ENCODE data around the gene CD37.

CD37 gene

GRCh38 chr19:49344505-49345423 lies 9.6 kb downstream of the CD37 start:
- in situ Hi-C loops (cut with MboI; ENCODE audit: low sequenced_read_pairs): no loop called here

- in situ Hi-C loops (cut with MboI; ENCODE audit: low sequenced_read_pairs): no loop called here
Observed at GRCh38 chr19:49347191-49347590, 12.0 kb downstream of the CD37 start.

GRCh38 chr19:49347835-49348234 lies 12.6 kb downstream of the CD37 start:
- in situ Hi-C loops (cut with MboI; ENCODE audit: low sequenced_read_pairs): no loop called here

- in situ Hi-C loops (cut with MboI; ENCODE audit: low sequenced_read_pairs): no loop called here
Observed at GRCh38 chr19:49348305-49349189, 13.3 kb downstream of the CD37 start.

- in situ Hi-C loops (cut with MboI; ENCODE audit: low sequenced_read_pairs): no loop called here
Observed at GRCh38 chr19:49349567-49349966, 14.4 kb downstream of the CD37 start.

GRCh38 chr19:49355909-49356353 lies 20.7 kb downstream of the CD37 start:
- in situ Hi-C loops (cut with MboI; ENCODE audit: low sequenced_read_pairs): no loop called here

GRCh38 chr19:49356382-49356781 lies 21.2 kb downstream of the CD37 start:
- in situ Hi-C loops (cut with MboI; ENCODE audit: low sequenced_read_pairs): no loop called here

GRCh38 chr19:49357186-49357585 lies 22.0 kb downstream of the CD37 start:
- in situ Hi-C loops (cut with MboI; ENCODE audit: low sequenced_read_pairs): no loop called here

GRCh38 chr19:49359851-49360820 lies 24.9 kb downstream of the CD37 start:
- in situ Hi-C loops (cut with MboI; ENCODE audit: low sequenced_read_pairs): no loop called here

GRCh38 chr19:49361438-49362047 lies 26.3 kb downstream of the CD37 start:
- in situ Hi-C loops (cut with MboI; ENCODE audit: low sequenced_read_pairs): no loop called here

GRCh38 chr19:49362048-49362928 lies 27.1 kb downstream of the CD37 start, which contains the start of gene TEAD2:
TEAD2 (minus strand) TSS chr19:49362416; CDS start chr19:49360075, 2,341 bp downstream.
- in situ Hi-C loops (cut with MboI; ENCODE audit: low sequenced_read_pairs): no loop called here

- in situ Hi-C loops (cut with MboI; ENCODE audit: low sequenced_read_pairs): no loop called here
Observed at GRCh38 chr19:49362929-49363267, 27.7 kb downstream of the CD37 start.

GRCh38 chr19:49363268-49364082 lies 28.3 kb downstream of the CD37 start, which contains the start of gene DKKL1:
DKKL1 (plus strand) TSS chr19:49363877; CDS start chr19:49363999, 122 bp downstream.
- in situ Hi-C loops (cut with MboI; ENCODE audit: low sequenced_read_pairs): no loop called here

- in situ Hi-C loops (cut with MboI; ENCODE audit: low sequenced_read_pairs): no loop called here
Observed at GRCh38 chr19:49364083-49364737, 29.0 kb downstream of the CD37 start.

GRCh38 chr19:49366110-49366509 lies 30.9 kb downstream of the CD37 start:
- in situ Hi-C loops (cut with MboI; ENCODE audit: low sequenced_read_pairs): no loop called here

GRCh38 chr19:49368711-49369358 lies 33.6 kb downstream of the CD37 start:
- in situ Hi-C loops (cut with MboI; ENCODE audit: low sequenced_read_pairs): no loop called here

- in situ Hi-C loops (cut with MboI; ENCODE audit: low sequenced_read_pairs): no loop called here
Observed at GRCh38 chr19:49371184-49371583, 36.0 kb downstream of the CD37 start.
